Activated CD4-positive, alpha-beta T cell treated with anti-CD3 and anti-CD28 coated beads for 1 hour (primary cell): ENCODE results near the gene WDR55.
"Not testable (repeated sequence)": the region's sequence is repeated elsewhere in the genome, so short reads cannot be mapped to it uniquely, and the experiment has no call there.

Experiments
- DNase-seq: peaks from one replicate; pipeline ENCODE4 v3.0.0-alpha.2; 2020

The WDR55 gene

GRCh38 chr5:140713562-140714094 is 48.9 kb downstream of the WDR55 start:
- DNase-seq = no peak

- DNase-seq = not testable (repeated sequence)
Measured at GRCh38 chr5:140716238-140716637, 51.5 kb downstream of the WDR55 start.

GRCh38 chr5:140718266-140718592 is 53.5 kb downstream of the WDR55 start:
- DNase-seq = no peak

GRCh38 chr5:140720738-140721137 is 56.0 kb downstream of the WDR55 start:
- DNase-seq = not testable (repeated sequence)

- DNase-seq = not testable (repeated sequence)
Measured at GRCh38 chr5:140721395-140721794, 56.7 kb downstream of the WDR55 start.
